Left lung (tissue), 10 donors: ENCODE measurements around the gene FGF10. TPM values are rescaled to one million over a fixed set of nuclear protein-coding genes. Genes with fewer than 3 reads are reported as not detected.

ENCODE experiments used
- ATAC-seq: fragments of 200-7000 bp; cut with Tn5 transposase; one replicate; pipeline ENCODE4 v1.9.1; 2020; ENCODE audit warnings: moderate library complexity
- DNase-seq, 4 donors: peaks; one replicate each; pipeline ENCODE4 v3.0.0-alpha.2; 2013 to 2020
- H3K27ac ChIP-seq, 2 donors: fragments of 200-600 bp; sonication (generic) in 1 of 2; one replicate each; pipeline versions ENCODE4 v1.5.0 to v1.8.0; 2020 to 2021
- H3K27me3 ChIP-seq, 2 donors: fragments of 200-600 bp; sonication (generic) in 1 of 2; one replicate each; pipeline versions ENCODE4 v1.5.0 to v1.8.0; 2020 to 2021
- H3K36me3 ChIP-seq, 2 donors: fragments of 200-600 bp; sonication (generic) in 1 of 2; one replicate each; pipeline versions ENCODE4 v1.5.0 to v1.8.0; 2020 to 2021
- H3K4me1 ChIP-seq, 2 donors: fragments of 200-600 bp; one replicate each; pipeline ENCODE4 v1.8.0; 2021
- H3K4me3 ChIP-seq, 2 donors: fragments of 200-600 bp; sonication (generic) in 1 of 2; one replicate each; pipeline versions ENCODE4 v1.5.0 to v1.8.0; 2020 to 2021; ENCODE audit warnings: mild to moderate bottlenecking in 1 of 2
- H3K9me3 ChIP-seq, 2 donors: fragments of 200-600 bp; sonication (generic) in 1 of 2; one replicate each; pipeline versions ENCODE4 v1.5.0 to v1.8.0; 2020 to 2021
- intact Hi-C, 2 donors: fragments of 100-400 bp; cut with DNase I; formaldehyde crosslinking; loops; one replicate each; pipeline versions ENCODE4 v1.11.2 to v1.14.2; 2022
- polyA plus RNA-seq, 6 donors: library from polyadenylated mRNA; unstranded; fragments of 120-200 nt; gene quantifications; one replicate each; pipeline ENCODE4 v1.2.1, GENCODE V29; 2013; ENCODE audit not compliant: insufficient read length in 6 of 6
- total RNA-seq, 2 donors: library from RNA; stranded (reverse); fragmentation: NEBNext Ultra II Directional; extraction: Animal tissue kit (Norgen Biotek cat#: 25700); gene quantifications; one replicate each; pipeline ENCODE4 v1.2.1, GENCODE V29; 2021
- TF ChIP-seq, protein P1 (sequence below), 2 donors: fragments of 200-600 bp; sonication (generic) in 1 of 2; IDR thresholded peaks; one replicate each; pipeline versions ENCODE4 v1.5.0 to v1.8.0; 2021; ENCODE audit warnings: antibody characterized with exemption in 2 of 2
- donor health status: DM: no; HTN: yes; CAD: no.
- donor health status: DM: no; HTN: no; CAD: no.

Gene FGF10
- total and polyA plus RNA-seq, 8 donors = 1.2 to 47.7 (median 43.7) TPM

DNA sequence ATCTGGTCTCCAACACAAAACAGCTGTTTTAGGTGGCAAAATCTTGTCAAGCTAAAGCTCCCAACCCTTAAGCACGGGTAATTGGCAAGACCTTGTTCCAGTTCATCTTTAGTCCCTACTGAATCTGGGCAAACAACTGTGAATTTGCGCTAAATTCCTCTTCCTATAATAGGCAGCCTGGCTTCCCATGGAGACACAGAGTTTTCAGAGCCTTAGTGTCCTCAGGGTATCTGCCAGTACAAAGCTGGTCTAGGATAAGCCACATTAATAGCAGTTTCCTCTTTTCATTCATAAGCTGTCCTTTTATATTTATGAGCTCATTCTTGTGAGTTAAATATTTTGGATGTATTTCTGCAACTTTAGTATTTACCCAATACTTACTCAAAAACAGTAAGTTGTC is 59.5 kb downstream of the FGF10 start:
- TF ChIP-seq, protein P1, sequence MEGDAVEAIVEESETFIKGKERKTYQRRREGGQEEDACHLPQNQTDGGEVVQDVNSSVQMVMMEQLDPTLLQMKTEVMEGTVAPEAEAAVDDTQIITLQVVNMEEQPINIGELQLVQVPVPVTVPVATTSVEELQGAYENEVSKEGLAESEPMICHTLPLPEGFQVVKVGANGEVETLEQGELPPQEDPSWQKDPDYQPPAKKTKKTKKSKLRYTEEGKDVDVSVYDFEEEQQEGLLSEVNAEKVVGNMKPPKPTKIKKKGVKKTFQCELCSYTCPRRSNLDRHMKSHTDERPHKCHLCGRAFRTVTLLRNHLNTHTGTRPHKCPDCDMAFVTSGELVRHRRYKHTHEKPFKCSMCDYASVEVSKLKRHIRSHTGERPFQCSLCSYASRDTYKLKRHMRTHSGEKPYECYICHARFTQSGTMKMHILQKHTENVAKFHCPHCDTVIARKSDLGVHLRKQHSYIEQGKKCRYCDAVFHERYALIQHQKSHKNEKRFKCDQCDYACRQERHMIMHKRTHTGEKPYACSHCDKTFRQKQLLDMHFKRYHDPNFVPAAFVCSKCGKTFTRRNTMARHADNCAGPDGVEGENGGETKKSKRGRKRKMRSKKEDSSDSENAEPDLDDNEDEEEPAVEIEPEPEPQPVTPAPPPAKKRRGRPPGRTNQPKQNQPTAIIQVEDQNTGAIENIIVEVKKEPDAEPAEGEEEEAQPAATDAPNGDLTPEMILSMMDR (IDR thresholded peaks at IDR 0.05) = no peak
- intact Hi-C loops = no loop called here
- Histone ChIP-seq H3K27ac (no peak overlapping the region), H3K9me3 (no peaks in the 10 kb centered on the region), H3K36me3 (no peaks in the 10 kb centered on the region), H3K4me1 (no peaks in the 10 kb centered on the region), H3K4me3 (no peak overlapping the region), H3K27me3 (no peaks in the 10 kb centered on the region)
- ATAC-seq = no peak
- DNase-seq = no peak

DNA sequence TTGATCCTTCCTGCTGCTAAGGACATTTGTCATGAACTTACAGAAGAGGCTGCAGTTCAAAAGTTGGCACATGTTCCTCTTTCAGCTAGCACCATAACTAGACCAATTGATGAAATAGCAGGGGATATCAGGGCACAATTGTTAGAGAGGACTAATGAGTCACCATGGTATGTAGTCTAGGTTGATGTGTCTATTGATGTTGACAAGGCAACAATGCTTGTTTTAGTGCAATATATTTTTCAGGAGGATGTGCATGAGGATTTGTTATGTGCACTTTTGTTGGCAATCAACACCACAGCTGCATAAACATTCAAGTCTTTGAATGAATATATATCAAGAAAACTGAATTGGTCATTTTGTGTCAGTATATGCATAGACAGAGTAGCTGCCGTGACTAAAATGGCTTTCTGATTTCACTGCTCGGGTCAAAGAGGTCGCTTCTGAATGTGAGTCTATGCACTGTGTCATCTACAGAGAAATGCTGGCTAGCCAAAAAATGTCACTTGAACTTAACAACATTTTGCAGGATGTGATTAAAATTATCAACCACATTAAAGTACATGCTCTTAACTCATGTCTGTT is 68.0 kb downstream of the FGF10 start:
- H3K27me3 ChIP-seq = no peaks in the 10 kb centered on the region
- DNase-seq (no peak), ATAC-seq (no peak)
- H3K4me3 ChIP-seq = no peak overlapping the region
- no peaks in the 10 kb centered on the region for H3K9me3 ChIP-seq
- TF ChIP-seq, protein P1 (IDR thresholded peaks at IDR 0.05) = no peak
- intact Hi-C loops = no loop called here
- H3K4me1 ChIP-seq = no peaks in the 10 kb centered on the region
- no peaks in the 10 kb centered on the region for H3K36me3 ChIP-seq
- no peak overlapping the region for H3K27ac ChIP-seq

- Histone ChIP-seq H3K9me3 (no peaks in the 10 kb centered on the region), H3K36me3 (no peaks in the 10 kb centered on the region), H3K27me3 (no peaks in the 10 kb centered on the region), H3K4me1 (no peaks in the 10 kb centered on the region), H3K27ac (no peak overlapping the region), H3K4me3 (no peak overlapping the region)
- ATAC-seq (peak; percentile 64), DNase-seq (no peak)
- TF ChIP-seq, protein P1 (IDR thresholded peaks at IDR 0.05) = no peak
- intact Hi-C loops = no loop called here
Measured at GRCh38 chr5:44320188-44320587, 69.0 kb downstream of the FGF10 start.

DNA sequence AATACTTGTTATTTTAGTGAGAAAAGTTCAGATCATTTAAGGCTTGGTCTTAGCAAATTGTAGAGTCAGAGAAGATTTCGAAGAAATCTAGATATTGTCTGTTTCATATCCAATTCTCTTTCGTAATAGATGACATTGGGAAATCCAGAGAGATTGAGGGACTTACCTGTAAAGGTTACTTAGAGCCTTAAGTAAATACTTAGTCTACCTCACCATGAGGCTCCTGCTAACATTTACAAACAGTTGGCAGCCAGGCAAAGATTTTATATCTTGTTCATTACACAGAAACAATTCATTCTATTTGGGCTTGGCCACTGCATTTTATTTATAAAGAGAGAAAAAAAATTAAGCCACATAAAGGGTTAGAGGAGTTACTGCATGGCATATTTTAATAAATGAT is 70.3 kb downstream of the FGF10 start:
- Histone ChIP-seq H3K4me3 (no peak overlapping the region), H3K9me3 (no peaks in the 10 kb centered on the region), H3K27me3 (no peaks in the 10 kb centered on the region), H3K4me1 (no peaks in the 10 kb centered on the region), H3K27ac (no peak overlapping the region), H3K36me3 (no peaks in the 10 kb centered on the region)
- intact Hi-C loops = no loop called here
- DNase-seq (no peak), ATAC-seq (peak; percentile 80)
- TF ChIP-seq, protein P1 (IDR thresholded peaks at IDR 0.05) = no peak

- no peaks in the 10 kb centered on the region for H3K9me3 ChIP-seq
- no peak overlapping the region for H3K27ac ChIP-seq
- no peaks in the 10 kb centered on the region for H3K27me3 ChIP-seq
- ATAC-seq (no peak), DNase-seq (no peak)
- intact Hi-C loops = no loop called here
- no peak overlapping the region for H3K4me3 ChIP-seq
- H3K36me3 ChIP-seq = no peaks in the 10 kb centered on the region
- TF ChIP-seq, protein P1 (IDR thresholded peaks at IDR 0.05) = no peak
- H3K4me1 ChIP-seq = no peaks in the 10 kb centered on the region
Measured at GRCh38 chr5:44312374-44312773, 76.8 kb downstream of the FGF10 start.
